Spleen (tissue), 11 donors: Measurements from ENCODE around the gene DDI2. TPM values are rescaled to one million over a fixed set of nuclear protein-coding genes. Genes with fewer than 3 reads are reported as not detected.

Experiments used
- DNase-seq: peaks from one replicate; pipeline ENCODE4 v3.0.0-alpha.2; 2020
- H3K27ac ChIP-seq, 8 donors: fragments of 200-600 bp; sonication (generic) in 7 of 8; 1 replicate in 4 of 8; 2 replicates in 4 of 8; pipeline versions ENCODE4 v1.5.0 to v1.8.0; 2016 to 2021; ENCODE audit warnings: inconsistent platforms in 4 of 8, mild to moderate bottlenecking in 4 of 8, moderate library complexity in 1 of 8
- H3K27me3 ChIP-seq, 7 donors: fragments of 200-600 bp; sonication (generic) in 6 of 7; replicated peaks in 1 of 7; 1 replicate in 4 of 7; 2 replicates in 3 of 7; pipeline versions ENCODE4 v1.5.0 to v1.8.0; 2016 to 2021; ENCODE audit warnings: inconsistent platforms in 3 of 7, mild to moderate bottlenecking in 1 of 7
- H3K36me3 ChIP-seq, 6 donors: fragments of 200-600 bp; sonication (generic) in 5 of 6; 1 replicate in 4 of 6; 2 replicates in 2 of 6; pipeline versions ENCODE4 v1.5.0 to v1.8.0; 2016 to 2021; ENCODE audit warnings: inconsistent platforms in 2 of 6
- H3K4me1 ChIP-seq, 6 donors: fragments of 200-600 bp; sonication (generic) in 5 of 6; 1 replicate in 3 of 6; 2 replicates in 3 of 6; pipeline versions ENCODE4 v1.5.0 to v1.8.0; 2016 to 2021; ENCODE audit warnings: inconsistent platforms in 3 of 6
- H3K4me3 ChIP-seq, 8 donors: fragments of 200-600 bp; sonication (generic) in 7 of 8; 1 replicate in 4 of 8; 2 replicates in 4 of 8; pipeline versions ENCODE4 v1.5.0 to v1.8.0; 2016 to 2021; ENCODE audit warnings: inconsistent platforms in 4 of 8, mild to moderate bottlenecking in 4 of 8, moderate library complexity in 2 of 8
- H3K9me3 ChIP-seq, 8 donors: fragments of 200-600 bp; sonication (generic) in 7 of 8; 1 replicate in 4 of 8; 2 replicates in 4 of 8; pipeline versions ENCODE4 v1.5.0 to v1.8.0; 2016 to 2021; ENCODE audit warnings: inconsistent platforms in 4 of 8
- POLR2A ChIP-seq, 3 donors: fragments of 450-650 bp; IDR thresholded peaks; one replicate each; pipeline ENCODE4 v1.5.1; 2017; ENCODE audit warnings: antibody characterized with exemption in 3 of 3, mild to moderate bottlenecking in 1 of 3
- POLR2AphosphoS5 ChIP-seq, 3 donors: sonication (generic); formaldehyde crosslinking; IDR thresholded peaks; one replicate each; pipeline ENCODE4 v1.5.1; 2017; ENCODE audit warnings: antibody characterized with exemption in 3 of 3
- WGBS, 5 donors: extraction: QIAGEN DNeasy Blood & Tissue Kit in 3 of 5; methylation state at CpG; one replicate each; pipeline versions ENCODE4 v1.1.5 to v1.1.7; 2013 to 2018; 5-methylcytosine and 5-hydroxymethylcytosine counted together
- intact Hi-C: fragments of 100-400 bp; cut with DNase I; formaldehyde crosslinking; loops from one replicate; pipeline ENCODE4 v1.15.0; 2023; ENCODE audit warnings: low total_unique reads
- polyA plus RNA-seq, 3 donors: library from polyadenylated mRNA; stranded (reverse); fragments of 200-250 nt; gene quantifications; one replicate each; pipeline ENCODE4 v1.2.1, GENCODE V29; 2013
- total RNA-seq, 7 donors: library from RNA; depleted of rRNA in 3 of 7; stranded (reverse); fragments of >200 nt in 3 of 7; fragmentation: NEBNext Ultra II Directional in 4 of 7; extraction: Animal tissue kit (Norgen Biotek cat#: 25700) in 4 of 7; gene quantifications; one replicate each; pipeline versions ENCODE4 v1.1.0 to v1.2.1, GENCODE V29; 2016 to 2021
- TF ChIP-seq, protein P1 (sequence below), 11 experiments: fragments of 200-600 bp in 7 of 11; fragments of 450-650 bp in 4 of 11; sonication (generic) in 4 of 11; IDR thresholded peaks in 8 of 11; conservative IDR thresholded peaks in 3 of 11; 1 replicate in 7 of 11; 2 replicates in 4 of 11; pipeline versions ENCODE4 v1.4.0 to v1.8.0; 2016 to 2021; ENCODE audit warnings: antibody characterized with exemption in 11 of 11, inconsistent platforms in 4 of 11, mild to moderate bottlenecking in 1 of 11
- donor health status: healthy with polysubstance abuse.
- donor health status: DM: no; HTN: no; CAD: no; lungs with moderate emphysema.
- donor health status: DM: no; HTN: no; CAD: no.
- donor health status: Bipolar disorder and iron deficiency.
- donor health status: healthy.
- donor health status: DM: no; HTN: no; CAD: no.
- donor health status: DM: yes; HTN: yes; CAD: no.

DDI2 gene
- total and polyA plus RNA-seq, 10 donors: 4.8 to 75.4 (median 45.2) TPM

DNA sequence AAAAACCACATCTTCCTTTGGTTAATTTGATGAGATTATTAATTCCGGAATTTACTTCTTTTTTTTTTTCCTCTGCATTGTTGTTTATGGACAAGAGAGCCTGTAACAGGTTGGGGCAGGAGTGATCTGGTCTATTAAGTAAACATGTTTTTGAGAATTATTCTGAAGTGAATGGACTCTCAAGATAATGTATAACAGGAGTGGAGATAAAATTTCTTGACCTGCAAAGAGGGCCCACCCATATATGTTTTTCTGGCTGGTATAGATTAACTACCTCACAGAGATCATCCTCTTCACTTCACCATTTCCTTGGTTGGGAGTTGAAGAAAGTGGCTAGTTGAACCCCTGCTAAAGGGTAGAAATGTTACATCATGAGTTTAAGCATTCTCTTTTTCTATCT is 10.7 kb downstream of the DDI2 start:
- Histone ChIP-seq H3K4me1 (peaks cover 10 to 61% (median 46%) of the 10 kb centered on the region in 6 donors), H3K36me3 (peaks cover 9 to 68% (median 38%) of the 10 kb centered on the region in 6 donors)
- WGBS, 5 donors: 56 to 81% (median 63%) methylated on average over 1 of the region's 1 CpG

DNA sequence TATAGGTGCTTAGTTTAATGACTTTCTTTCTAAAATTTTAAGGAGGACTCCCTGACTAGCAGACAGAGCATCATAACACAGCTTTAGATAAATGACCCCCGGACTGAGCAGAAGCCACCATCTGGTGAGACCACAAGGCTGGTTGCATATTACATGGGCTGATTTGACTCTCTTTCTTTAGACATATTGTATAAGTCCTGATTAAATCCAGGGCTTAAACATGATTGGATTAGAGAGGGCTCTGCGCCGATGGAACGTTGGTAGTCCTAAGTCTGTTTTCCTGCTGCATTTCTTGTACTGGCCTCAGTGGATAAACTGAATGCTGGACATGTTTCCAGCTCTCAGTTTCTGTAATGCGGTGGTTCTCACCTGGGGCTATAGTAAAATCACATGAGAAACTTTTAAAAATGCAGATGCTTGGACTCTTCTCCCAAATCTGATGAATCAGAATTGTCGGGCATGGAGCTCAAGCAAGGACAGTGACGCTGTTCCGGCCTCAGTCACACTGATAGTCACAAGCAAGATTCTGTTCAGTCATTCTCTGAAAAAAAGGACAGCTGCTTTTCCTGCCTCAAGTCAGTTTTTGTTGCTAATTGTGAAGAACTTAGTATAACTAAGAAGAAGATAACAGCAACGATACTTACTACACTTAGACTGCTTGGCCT is 16.6 kb downstream of the DDI2 start:
- Histone ChIP-seq H3K27me3 (no peaks in the 10 kb centered on the region), H3K4me3 (no peak overlapping the region), H3K36me3 (peaks cover 9 to 100% (median 85%) of the 10 kb centered on the region in 6 donors), H3K4me1 (peaks cover 0 to 3% (median 0%) of the 10 kb centered on the region in 6 donors), H3K9me3 (no peaks in the 10 kb centered on the region), H3K27ac (no peak overlapping the region)
- WGBS, 5 donors: 95 to 98% (median 97%) methylated on average over 9 of the region's 9 CpGs
- intact Hi-C loops: no loop called here
- no peak for TF ChIP-seq POLR2A (IDR thresholded peaks at IDR 0.05)
- TF ChIP-seq, protein P1, sequence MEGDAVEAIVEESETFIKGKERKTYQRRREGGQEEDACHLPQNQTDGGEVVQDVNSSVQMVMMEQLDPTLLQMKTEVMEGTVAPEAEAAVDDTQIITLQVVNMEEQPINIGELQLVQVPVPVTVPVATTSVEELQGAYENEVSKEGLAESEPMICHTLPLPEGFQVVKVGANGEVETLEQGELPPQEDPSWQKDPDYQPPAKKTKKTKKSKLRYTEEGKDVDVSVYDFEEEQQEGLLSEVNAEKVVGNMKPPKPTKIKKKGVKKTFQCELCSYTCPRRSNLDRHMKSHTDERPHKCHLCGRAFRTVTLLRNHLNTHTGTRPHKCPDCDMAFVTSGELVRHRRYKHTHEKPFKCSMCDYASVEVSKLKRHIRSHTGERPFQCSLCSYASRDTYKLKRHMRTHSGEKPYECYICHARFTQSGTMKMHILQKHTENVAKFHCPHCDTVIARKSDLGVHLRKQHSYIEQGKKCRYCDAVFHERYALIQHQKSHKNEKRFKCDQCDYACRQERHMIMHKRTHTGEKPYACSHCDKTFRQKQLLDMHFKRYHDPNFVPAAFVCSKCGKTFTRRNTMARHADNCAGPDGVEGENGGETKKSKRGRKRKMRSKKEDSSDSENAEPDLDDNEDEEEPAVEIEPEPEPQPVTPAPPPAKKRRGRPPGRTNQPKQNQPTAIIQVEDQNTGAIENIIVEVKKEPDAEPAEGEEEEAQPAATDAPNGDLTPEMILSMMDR (IDR thresholded peaks at IDR 0.05 in 8 of 11, conservative IDR thresholded peaks at IDR 0.05 in 3 of 11): no peak
- TF ChIP-seq POLR2AphosphoS5 (IDR thresholded peaks at IDR 0.05): no peak
- no peak for DNase-seq

More for the DNA sequence above, 10.7 kb downstream of the DDI2 start:
- intact Hi-C loops: loop anchor here (10.0 kb wide), 1 partner anchor 117 kb away; the partner anchor contains the start of gene TMEM82
- H3K9me3 ChIP-seq: no peaks in the 10 kb centered on the region
- peak overlapping the region in 2 of 8 donors; percentile 13 to 32 for H3K27ac ChIP-seq
- TF ChIP-seq POLR2AphosphoS5 (IDR thresholded peaks at IDR 0.05) (no peak), POLR2A (IDR thresholded peaks at IDR 0.05) (no peak)
- TF ChIP-seq, protein P1 (IDR thresholded peaks at IDR 0.05 in 8 of 11, conservative IDR thresholded peaks at IDR 0.05 in 3 of 11): no peak
- H3K27me3 ChIP-seq: no peaks in the 10 kb centered on the region
- no peak for DNase-seq
- H3K4me3 ChIP-seq: no peak overlapping the region

DNA sequence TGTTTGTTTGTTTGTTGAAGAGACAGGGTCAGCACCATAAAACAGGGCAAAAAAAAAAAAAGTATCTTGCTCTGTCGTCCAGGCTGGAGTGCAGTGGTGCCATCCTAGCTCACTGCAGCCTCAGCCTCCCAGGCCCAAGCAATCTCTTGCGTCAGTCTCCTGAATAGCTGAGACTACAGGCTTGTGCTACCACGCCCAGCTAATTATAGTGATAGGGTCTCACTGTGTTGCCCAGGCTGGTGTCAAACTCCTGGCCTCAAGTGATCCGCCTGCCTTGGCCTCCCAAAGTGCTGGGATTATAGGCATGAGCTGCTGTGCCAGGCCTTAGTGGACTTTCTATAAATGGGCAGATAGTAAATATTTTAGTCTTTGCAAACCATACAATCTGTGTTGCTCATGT is 19.2 kb downstream of the DDI2 start:
- WGBS, 5 donors: 89 to 96% (median 92%) methylated on average over 4 of the region's 4 CpGs
- peaks cover 0 to 10% (median 0%) of the 10 kb centered on the region in 6 donors for H3K4me1 ChIP-seq
- TF ChIP-seq POLR2AphosphoS5 (IDR thresholded peaks at IDR 0.05): no peak
- TF ChIP-seq, protein P1 (IDR thresholded peaks at IDR 0.05 in 8 of 11, conservative IDR thresholded peaks at IDR 0.05 in 3 of 11): no peak
- no peak for TF ChIP-seq POLR2A (IDR thresholded peaks at IDR 0.05)
- H3K27me3 ChIP-seq: no peaks in the 10 kb centered on the region
- no peak for DNase-seq
- intact Hi-C loops: no loop called here
- no peak overlapping the region for H3K4me3 ChIP-seq
- H3K27ac ChIP-seq: no peak overlapping the region
- H3K36me3 ChIP-seq: peaks cover 5 to 100% (median 88%) of the 10 kb centered on the region in 6 donors
- H3K9me3 ChIP-seq: no peaks in the 10 kb centered on the region

DNA sequence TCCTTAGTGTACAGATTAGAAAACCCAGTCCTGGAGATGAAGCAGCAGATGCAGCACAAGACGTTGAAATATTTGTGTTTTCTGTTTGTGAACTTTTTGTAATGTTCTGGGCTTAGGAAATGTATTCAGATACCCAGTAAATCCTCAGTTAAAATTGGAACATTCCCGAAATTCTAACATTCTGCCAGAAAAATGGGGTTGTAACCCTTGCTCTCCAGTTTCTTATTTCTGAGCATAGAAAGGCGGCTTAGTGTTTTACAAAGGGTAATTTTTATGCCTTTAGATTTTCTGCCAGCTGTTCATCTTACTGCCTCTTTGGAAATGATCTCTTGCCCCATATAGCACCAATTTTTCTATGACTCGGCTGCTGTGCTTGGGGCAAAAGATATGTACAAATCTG is 20.6 kb downstream of the DDI2 start:
- no peaks in the 10 kb centered on the region for H3K27me3 ChIP-seq
- 79 to 91% (median 87%) methylated on average over 4 of the region's 4 CpGs for WGBS, 5 donors
- no peak for DNase-seq
- peaks cover 0 to 100% (median 79%) of the 10 kb centered on the region in 6 donors for H3K36me3 ChIP-seq
- no peaks in the 10 kb centered on the region for H3K9me3 ChIP-seq
- H3K4me3 ChIP-seq: no peak overlapping the region
- TF ChIP-seq POLR2A (IDR thresholded peaks at IDR 0.05) (no peak), POLR2AphosphoS5 (IDR thresholded peaks at IDR 0.05) (no peak)
- TF ChIP-seq, protein P1 (IDR thresholded peaks at IDR 0.05 in 8 of 11, conservative IDR thresholded peaks at IDR 0.05 in 3 of 11): no peak
- H3K27ac ChIP-seq: no peak overlapping the region
- intact Hi-C loops: no loop called here
- H3K4me1 ChIP-seq: peaks cover 0 to 12% (median 0%) of the 10 kb centered on the region in 6 donors
